Ovary (tissue), 9 donors: ENCODE results near the gene CPLANE2. TPM values are rescaled to one million over a fixed set of nuclear protein-coding genes. Genes with fewer than 3 reads are reported as not detected.
"Not testable (repeated sequence)": the region's sequence is repeated elsewhere in the genome, so short reads cannot be mapped to it uniquely, and the experiment has no call there.

Source experiments
- DNase-seq, 5 donors: peaks; one replicate each; pipeline ENCODE4 v3.0.0-alpha.2; 2019 to 2020
- H3K27ac ChIP-seq, 2 donors: fragments of 200-600 bp; one replicate each; pipeline versions ENCODE4 v1.5.1 to v1.8.0; 2019 to 2022
- H3K27me3 ChIP-seq: fragments of 200-600 bp; one replicate; pipeline ENCODE4 v1.8.0; 2022
- H3K36me3 ChIP-seq: fragments of 200-600 bp; sonication (generic); one replicate; pipeline ENCODE4 v1.5.1; 2019
- H3K4me1 ChIP-seq: one replicate; pipeline ENCODE4 v1.8.1; 2013; ENCODE audit warnings: mild to moderate bottlenecking, moderate library complexity; ENCODE audit not compliant: insufficient read depth
- H3K4me3 ChIP-seq: fragments of 200-600 bp; sonication (generic); one replicate; pipeline ENCODE4 v1.5.1; 2017
- H3K9me3 ChIP-seq, 2 donors: fragments of 200-600 bp in 1 of 2; sonication (generic) in 1 of 2; one replicate each; pipeline versions ENCODE4 v1.5.1 to v1.8.1; 2013 to 2019; ENCODE audit warnings: mild to moderate bottlenecking in 1 of 2, moderate library complexity in 1 of 2
- CTCF ChIP-seq, 3 donors: fragments of 450-650 bp in 2 of 3; fragments of 200-600 bp in 1 of 3; IDR thresholded peaks; one replicate each; pipeline versions ENCODE4 v1.5.1 to v1.8.0; 2016 to 2022; ENCODE audit warnings: antibody characterized with exemption in 3 of 3, mild to moderate bottlenecking in 1 of 3
- EP300 ChIP-seq: sonication (generic); formaldehyde crosslinking; IDR thresholded peaks from one replicate; pipeline ENCODE4 v1.6.1; 2017; ENCODE audit warnings: antibody characterized with exemption
- POLR2A ChIP-seq: fragments of 450-650 bp; IDR thresholded peaks from one replicate; pipeline ENCODE4 v1.6.1; 2017; ENCODE audit warnings: antibody characterized with exemption, mild to moderate bottlenecking, moderate library complexity
- WGBS, 3 donors: extraction: QIAGEN DNeasy Blood & Tissue Kit in 1 of 3; methylation state at CpG; one replicate each; pipeline versions ENCODE4 v1.1.5 to v1.1.7; 2013 to 2017; 5-methylcytosine and 5-hydroxymethylcytosine counted together
- intact Hi-C, 4 donors: fragments of 100-400 bp; cut with DNase I; formaldehyde crosslinking; loops; one replicate each; pipeline versions ENCODE4 v1.11.0 to v1.15.1; 2022 to 2023
- polyA plus RNA-seq, 2 donors: library from polyadenylated mRNA; stranded (reverse); fragments of 200-250 nt in 1 of 2; fragments of 350-450 nt in 1 of 2; fragmentation: Illumina TruSeq in 1 of 2; extraction: RNeasy Lipid Tissue Mini Kit (QIAGEN cat#74804) in 1 of 2; gene quantifications; one replicate each; pipeline ENCODE4 v1.2.3, GENCODE V29; 2013 to 2014
- total RNA-seq, 7 donors: library from RNA; depleted of rRNA in 2 of 7; stranded (reverse); fragments of >200 nt in 2 of 7; fragmentation: NEBNext Ultra II Directional in 3 of 7; extraction: Animal tissue kit (Norgen Biotek cat#: 25700) in 3 of 7; gene quantifications; one replicate each; pipeline versions ENCODE4 v1.1.0 to v1.2.4, GENCODE V29; 2016 to 2023
- donor health status: DM: no; HTN: no; CAD: no; lungs with moderate emphysema.
- donor health status: DM: no; HTN: no; CAD: no.
- donor health status: Bipolar disorder and iron deficiency.
- donor health status: DM: yes; HTN: yes; CAD: no.
- donor health status: DM: no; HTN: no; CAD: no.
- donor health status: DM: yes; HTN: yes; CAD: no.

The CPLANE2 gene
- total and polyA plus RNA-seq, 9 donors: 2.6 to 12.4 (median 9.8) TPM

- Histone ChIP-seq H3K9me3 (no peaks in the 10 kb centered on the region), H3K27ac (no peak overlapping the region), H3K4me3 (no peak overlapping the region), H3K27me3 (no peaks in the 10 kb centered on the region), H3K36me3 (no peaks in the 10 kb centered on the region), H3K4me1 (no peaks in the 10 kb centered on the region)
- DNase-seq: no peak
- intact Hi-C loops: loop anchor here in 3 of 4 donors (5.0 to 10.0 kb wide), 2 partner anchors 43 to 165 kb away; partner anchors contain the start of gene SZRD1 (in 3 of the 3)
- TF ChIP-seq POLR2A: no peak
- TF ChIP-seq CTCF (IDR thresholded peaks at IDR 0.05): no peak
- no peak for TF ChIP-seq EP300
- 90 to 94% (median 91%) methylated on average over 4 of the region's 4 CpGs for WGBS, 3 donors
These were observed 37.3 kb downstream of the CPLANE2 start for GRCh38 chr1:16199700-16200099.

DNA sequence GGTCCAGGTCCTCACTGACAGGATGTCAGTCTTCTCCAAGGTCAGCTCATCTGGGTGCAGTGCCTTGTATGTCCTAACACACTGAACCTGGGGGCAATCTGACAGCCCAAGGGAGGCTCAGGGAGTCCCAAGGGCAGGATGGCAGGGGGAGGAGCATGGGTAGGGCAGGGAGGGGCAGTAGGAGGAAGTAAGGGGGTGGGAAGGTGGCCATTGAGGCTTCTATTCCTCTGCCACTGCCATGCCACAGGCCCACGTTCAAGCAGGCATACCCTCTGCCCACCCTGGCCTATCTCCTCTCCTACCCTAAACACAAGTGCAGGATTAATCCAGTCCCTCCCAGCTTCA is 37.9 kb downstream of the CPLANE2 start:
- intact Hi-C loops: loop anchor here in 2 of 4 donors (10.0 kb wide), 1 partner anchor 166 kb away; the partner anchor contains the start of gene SZRD1 (in 2 of the 2)
- DNase-seq: no peak
- no peak overlapping the region for H3K4me3 ChIP-seq
- no peaks in the 10 kb centered on the region for H3K36me3 ChIP-seq
- no peaks in the 10 kb centered on the region for H3K4me1 ChIP-seq
- 57 to 75% (median 68%) methylated on average over 1 of the region's 1 CpG for WGBS, 3 donors
- no peak overlapping the region for H3K27ac ChIP-seq
- H3K9me3 ChIP-seq: no peaks in the 10 kb centered on the region
- no peaks in the 10 kb centered on the region for H3K27me3 ChIP-seq
- TF ChIP-seq EP300 (no peak), POLR2A (no peak), CTCF (IDR thresholded peaks at IDR 0.05) (no peak)

DNA sequence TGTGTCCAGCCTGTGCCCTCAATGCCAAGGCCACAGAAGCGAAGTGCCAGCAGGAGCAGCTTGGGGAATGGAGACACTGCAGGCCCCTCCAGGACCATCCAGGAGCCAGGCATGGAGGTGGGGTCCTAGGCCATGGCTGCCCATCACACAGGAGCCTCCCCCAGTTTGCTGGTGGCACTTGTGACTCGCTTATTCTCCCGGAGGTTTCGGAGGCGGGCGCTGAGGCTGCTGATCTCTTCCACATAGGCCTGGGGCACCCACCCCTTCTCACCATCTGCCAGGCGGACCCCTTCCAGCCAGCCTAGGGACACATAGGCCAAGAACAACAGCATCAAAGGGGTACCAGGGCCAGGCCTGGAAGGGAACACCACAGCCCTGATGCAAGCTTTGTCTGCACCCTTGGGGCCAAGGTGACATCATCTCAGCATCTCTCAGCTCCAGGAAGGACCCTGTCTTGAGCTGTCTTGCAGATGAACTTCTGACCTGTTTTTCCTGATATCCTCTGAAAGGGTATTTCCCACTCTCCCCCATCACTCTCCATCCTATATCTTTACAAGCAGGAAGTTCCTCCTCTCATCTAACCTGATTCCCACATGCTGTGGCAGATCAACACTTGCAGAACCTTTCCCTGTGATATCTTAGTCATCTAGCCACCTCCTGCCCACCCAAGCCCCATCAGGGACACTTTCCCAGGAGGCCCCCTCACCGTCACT is 38.4 kb downstream of the CPLANE2 start:
- Histone ChIP-seq H3K36me3 (no peaks in the 10 kb centered on the region), H3K27ac (peak overlapping the region in 1 of 2 donors; percentile 46), H3K9me3 (no peaks in the 10 kb centered on the region), H3K4me3 (no peak overlapping the region), H3K27me3 (no peaks in the 10 kb centered on the region), H3K4me1 (no peaks in the 10 kb centered on the region)
- no peak for TF ChIP-seq CTCF (IDR thresholded peaks at IDR 0.05)
- TF ChIP-seq EP300: no peak
- no peak for TF ChIP-seq POLR2A
- WGBS, 3 donors: 86 to 89% (median 88%) methylated on average over 8 of the region's 8 CpGs
- intact Hi-C loops: loop anchor here in 2 of 4 donors (10.0 kb wide), 1 partner anchor 166 kb away; the partner anchor contains the start of gene SZRD1 (in 2 of the 2)
- DNase-seq: no peak

- no peak for DNase-seq
- Histone ChIP-seq H3K9me3 (no peaks in the 10 kb centered on the region), H3K36me3 (no peaks in the 10 kb centered on the region), H3K27me3 (no peaks in the 10 kb centered on the region), H3K4me1 (no peaks in the 10 kb centered on the region), H3K4me3 (no peak overlapping the region), H3K27ac (peak overlapping the region; percentile 52 to 91)
- WGBS, 3 donors: 59 to 93% (median 86%) methylated on average over 2 to 3 of the region's 3 CpGs
- intact Hi-C loops: loop anchor here in 2 of 4 donors (10.0 kb wide), 1 partner anchor 168 kb away; the partner anchor contains the start of gene SZRD1 (in 2 of the 2)
- TF ChIP-seq EP300 (no peak), CTCF (IDR thresholded peaks at IDR 0.05) (no peak), POLR2A (no peak)
These were observed 40.1 kb downstream of the CPLANE2 start for GRCh38 chr1:16196874-16197273.

GRCh38 chr1:16196139-16196538 is 40.8 kb downstream of the CPLANE2 start:
- H3K27me3 ChIP-seq, DNase-seq, H3K4me3 ChIP-seq, H3K9me3 ChIP-seq, H3K4me1 ChIP-seq, H3K36me3 ChIP-seq: not testable (repeated sequence)
- H3K27ac ChIP-seq: peak overlapping the region; percentile 52 to 91
- 95 to 96% (median 95%) methylated on average over 4 of the region's 4 CpGs for WGBS, 3 donors
- intact Hi-C loops: loop anchor here in 2 of 4 donors (10.0 kb wide), 1 partner anchor 169 kb away; the partner anchor contains the start of gene SZRD1 (in 2 of the 2)
